ENCODE measurements around the gene AMH.

AMH gene

DNA sequence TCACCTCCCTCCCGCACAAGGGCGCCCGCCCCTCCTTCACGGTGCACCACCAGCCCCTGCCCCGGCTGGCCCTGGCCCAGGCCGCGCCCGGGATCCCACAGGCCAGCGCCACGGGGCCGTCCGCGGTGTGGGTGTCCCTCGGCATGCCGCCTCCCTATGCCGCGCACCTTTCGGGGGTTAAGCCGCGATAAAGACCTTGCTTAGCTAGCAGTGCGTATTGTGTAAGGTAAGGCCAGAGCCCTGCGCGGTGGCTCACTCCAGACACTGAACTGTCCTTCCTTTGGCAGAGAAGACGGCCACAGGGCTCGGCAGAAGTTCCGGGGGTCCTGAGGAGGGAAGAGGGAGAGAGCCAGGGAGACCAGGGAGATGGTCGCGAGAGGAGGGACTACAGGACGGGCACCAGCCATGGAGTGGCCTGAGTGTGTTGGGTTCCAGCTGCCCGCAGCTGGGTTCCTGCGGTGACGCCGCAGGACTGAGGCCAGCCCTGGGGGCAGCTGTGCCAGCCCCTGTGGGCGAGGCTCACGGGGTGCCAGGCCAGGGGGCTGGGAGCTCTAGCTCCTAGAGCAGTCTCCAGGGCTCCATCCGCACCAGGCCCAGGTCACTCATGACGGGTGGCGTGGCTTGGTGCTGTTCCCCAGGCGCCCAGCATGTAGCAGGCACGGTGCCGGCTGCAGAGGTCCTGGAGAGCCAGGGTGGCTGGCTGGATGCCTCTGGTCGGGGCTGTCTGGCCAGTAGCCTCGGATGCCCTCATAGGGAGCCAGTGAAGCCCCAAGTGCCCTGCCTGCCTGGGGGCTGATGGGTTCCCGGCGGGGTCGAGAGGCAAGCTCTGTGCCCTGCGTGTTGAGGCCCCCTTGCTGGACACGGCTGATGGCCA lies 20.7 kb upstream of the AMH start:
- DNase-seq = no peak
- no peak overlapping the region for H3K27ac ChIP-seq (ENCODE audit: insufficient read depth, low read length, poor library complexity, severe bottlenecking)
- H3K4me3 ChIP-seq (ENCODE audit: insufficient read depth, low read depth, low read length, poor library complexity, severe bottlenecking) = no peak overlapping the region
- H3K4me1 ChIP-seq (ENCODE audit: control insufficient read depth, insufficient read depth, low read length, poor library complexity, severe bottlenecking) = no peaks in the 10 kb centered on the region
- H3K36me3 ChIP-seq (ENCODE audit: control insufficient read depth, insufficient read depth, low read length) = peaks cover 63% of the 10 kb centered on the region
- no peaks in the 10 kb centered on the region for H3K27me3 ChIP-seq (replicated peaks; ENCODE audit: control insufficient read depth, insufficient read depth, low read length, poor library complexity, severe bottlenecking)
- no peaks in the 10 kb centered on the region for H3K9me3 ChIP-seq (ENCODE audit: control insufficient read depth, low read length)

DNA sequence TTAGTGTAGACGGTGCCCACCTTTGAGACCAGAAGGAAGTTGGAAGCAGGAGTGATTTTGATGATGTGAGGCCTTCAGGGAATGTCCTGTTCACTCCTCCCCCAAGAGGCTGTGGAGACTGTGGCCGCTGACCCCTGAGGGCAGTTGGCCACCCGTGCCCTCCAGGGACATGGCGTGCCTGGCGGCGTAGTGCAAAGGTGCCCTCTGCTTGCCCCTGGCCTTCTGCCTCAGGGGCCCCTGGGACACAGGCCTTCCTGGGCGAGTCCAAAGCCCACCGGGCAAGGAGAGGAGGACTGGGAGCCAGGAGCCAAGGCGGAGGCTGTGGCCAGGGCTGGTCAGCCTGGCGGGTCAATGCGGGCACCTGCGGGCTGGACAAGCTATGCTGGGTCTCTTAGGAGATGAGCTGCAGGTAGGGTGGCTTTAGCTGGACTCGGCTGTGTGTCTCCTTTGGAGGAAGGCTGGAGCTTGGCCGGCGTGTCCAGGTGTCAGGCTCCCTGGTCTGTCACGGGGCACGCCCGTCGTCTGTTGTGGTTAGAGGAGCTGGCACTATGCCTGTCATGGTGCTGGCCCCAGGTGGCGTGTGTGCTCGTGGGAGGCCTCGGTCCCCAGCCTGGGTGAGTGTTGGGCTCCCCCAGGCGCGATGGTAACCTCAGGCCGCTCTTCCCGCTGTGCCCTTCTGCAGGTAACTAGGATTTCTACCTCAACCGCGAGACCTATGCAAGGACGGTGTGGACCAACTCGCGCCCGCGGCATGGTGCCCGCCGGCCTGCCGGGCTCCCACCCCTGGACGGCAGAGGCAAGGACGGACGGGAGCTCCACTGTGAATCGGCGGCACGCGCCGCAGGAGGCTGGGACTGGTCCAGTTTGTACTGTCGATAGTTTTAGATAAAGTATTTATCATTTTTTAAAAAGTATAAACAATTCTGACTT lies 19.8 kb upstream of the AMH start:
- no peak overlapping the region for H3K27ac ChIP-seq (ENCODE audit: insufficient read depth, low read length, poor library complexity, severe bottlenecking)
- H3K36me3 ChIP-seq (ENCODE audit: control insufficient read depth, insufficient read depth, low read length) = peaks cover 65% of the 10 kb centered on the region
- no peak for DNase-seq
- H3K4me1 ChIP-seq (ENCODE audit: control insufficient read depth, insufficient read depth, low read length, poor library complexity, severe bottlenecking) = peaks cover 8% of the 10 kb centered on the region
- no peak overlapping the region for H3K4me3 ChIP-seq (ENCODE audit: insufficient read depth, low read depth, low read length, poor library complexity, severe bottlenecking)
- H3K9me3 ChIP-seq (ENCODE audit: control insufficient read depth, low read length) = no peaks in the 10 kb centered on the region
- H3K27me3 ChIP-seq (replicated peaks; ENCODE audit: control insufficient read depth, insufficient read depth, low read length, poor library complexity, severe bottlenecking) = no peaks in the 10 kb centered on the region

DNA sequence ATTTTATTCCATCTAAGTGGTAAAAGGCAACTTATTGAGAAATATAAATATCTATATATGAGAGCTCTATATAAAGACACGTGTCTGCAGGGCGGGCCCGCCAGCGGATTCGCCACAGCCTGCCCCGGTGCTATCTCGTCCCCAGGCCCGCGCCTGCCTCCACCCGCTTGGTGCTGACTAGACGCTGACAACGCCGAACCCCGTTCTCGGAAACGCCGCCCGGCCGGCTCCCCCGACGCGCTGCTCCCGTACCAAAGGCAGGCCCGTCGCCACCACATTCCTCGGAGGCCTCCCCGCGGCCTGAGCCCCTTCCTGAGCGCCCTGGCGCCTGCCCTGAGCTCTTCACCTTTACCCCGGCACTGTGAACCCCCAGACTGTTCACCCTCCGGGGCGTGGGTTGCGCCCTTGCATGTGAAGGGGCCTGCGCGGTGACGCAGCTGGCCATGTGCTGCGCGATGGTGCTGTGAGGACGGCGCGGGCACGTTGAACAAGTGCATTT lies 19.0 kb upstream of the AMH start:
- Histone ChIP-seq H3K4me3 (ENCODE audit: insufficient read depth, low read depth, low read length, poor library complexity, severe bottlenecking) (no peak overlapping the region), H3K27ac (ENCODE audit: insufficient read depth, low read length, poor library complexity, severe bottlenecking) (no peak overlapping the region)
- no peak for DNase-seq

GRCh38 chr19:2230807-2231533 lies 18.2 kb upstream of the AMH start:
- Histone ChIP-seq H3K27me3 (replicated peaks; ENCODE audit: control insufficient read depth, insufficient read depth, low read length, poor library complexity, severe bottlenecking) (no peaks in the 10 kb centered on the region), H3K9me3 (ENCODE audit: control insufficient read depth, low read length) (no peaks in the 10 kb centered on the region), H3K4me3 (ENCODE audit: insufficient read depth, low read depth, low read length, poor library complexity, severe bottlenecking) (no peak overlapping the region), H3K27ac (ENCODE audit: insufficient read depth, low read length, poor library complexity, severe bottlenecking) (no peak overlapping the region), H3K4me1 (ENCODE audit: control insufficient read depth, insufficient read depth, low read length, poor library complexity, severe bottlenecking) (peaks cover 16% of the 10 kb centered on the region), H3K36me3 (ENCODE audit: control insufficient read depth, insufficient read depth, low read length) (peaks cover 53% of the 10 kb centered on the region)
- no peak for DNase-seq

More for the DNA sequence above, 19.0 kb upstream of the AMH start:
- Histone ChIP-seq H3K9me3 (ENCODE audit: control insufficient read depth, low read length) (no peaks in the 10 kb centered on the region), H3K36me3 (ENCODE audit: control insufficient read depth, insufficient read depth, low read length) (peaks cover 61% of the 10 kb centered on the region), H3K4me1 (ENCODE audit: control insufficient read depth, insufficient read depth, low read length, poor library complexity, severe bottlenecking) (peaks cover 12% of the 10 kb centered on the region), H3K27me3 (replicated peaks; ENCODE audit: control insufficient read depth, insufficient read depth, low read length, poor library complexity, severe bottlenecking) (no peaks in the 10 kb centered on the region)

- Histone ChIP-seq H3K9me3 (ENCODE audit: control insufficient read depth, low read length) (no peaks in the 10 kb centered on the region), H3K36me3 (ENCODE audit: control insufficient read depth, insufficient read depth, low read length) (peaks cover 47% of the 10 kb centered on the region), H3K27me3 (replicated peaks; ENCODE audit: control insufficient read depth, insufficient read depth, low read length, poor library complexity, severe bottlenecking) (no peaks in the 10 kb centered on the region), H3K27ac (ENCODE audit: insufficient read depth, low read length, poor library complexity, severe bottlenecking) (no peak overlapping the region), H3K4me1 (ENCODE audit: control insufficient read depth, insufficient read depth, low read length, poor library complexity, severe bottlenecking) (peaks cover 16% of the 10 kb centered on the region), H3K4me3 (ENCODE audit: insufficient read depth, low read depth, low read length, poor library complexity, severe bottlenecking) (no peak overlapping the region)
- DNase-seq = no peak
Observed at GRCh38 chr19:2231621-2232221, 17.4 kb upstream of the AMH start.

GRCh38 chr19:2232286-2233151 lies 16.6 kb upstream of the AMH start:
- H3K27ac ChIP-seq (ENCODE audit: insufficient read depth, low read length, poor library complexity, severe bottlenecking) = no peak overlapping the region
- H3K36me3 ChIP-seq (ENCODE audit: control insufficient read depth, insufficient read depth, low read length) = peaks cover 47% of the 10 kb centered on the region
- DNase-seq = no peak
- no peak overlapping the region for H3K4me3 ChIP-seq (ENCODE audit: insufficient read depth, low read depth, low read length, poor library complexity, severe bottlenecking)
- no peaks in the 10 kb centered on the region for H3K9me3 ChIP-seq (ENCODE audit: control insufficient read depth, low read length)
- H3K27me3 ChIP-seq (replicated peaks; ENCODE audit: control insufficient read depth, insufficient read depth, low read length, poor library complexity, severe bottlenecking) = no peaks in the 10 kb centered on the region
- peaks cover 22% of the 10 kb centered on the region for H3K4me1 ChIP-seq (ENCODE audit: control insufficient read depth, insufficient read depth, low read length, poor library complexity, severe bottlenecking)

GRCh38 chr19:2233601-2234280 lies 15.4 kb upstream of the AMH start:
- H3K36me3 ChIP-seq (ENCODE audit: control insufficient read depth, insufficient read depth, low read length) = peaks cover 39% of the 10 kb centered on the region
- no peak overlapping the region for H3K4me3 ChIP-seq (ENCODE audit: insufficient read depth, low read depth, low read length, poor library complexity, severe bottlenecking)
- H3K4me1 ChIP-seq (ENCODE audit: control insufficient read depth, insufficient read depth, low read length, poor library complexity, severe bottlenecking) = peaks cover 33% of the 10 kb centered on the region
- no peaks in the 10 kb centered on the region for H3K9me3 ChIP-seq (ENCODE audit: control insufficient read depth, low read length)
- H3K27me3 ChIP-seq (replicated peaks; ENCODE audit: control insufficient read depth, insufficient read depth, low read length, poor library complexity, severe bottlenecking) = no peaks in the 10 kb centered on the region
- H3K27ac ChIP-seq (ENCODE audit: insufficient read depth, low read length, poor library complexity, severe bottlenecking) = no peak overlapping the region
- DNase-seq = no peak

DNA sequence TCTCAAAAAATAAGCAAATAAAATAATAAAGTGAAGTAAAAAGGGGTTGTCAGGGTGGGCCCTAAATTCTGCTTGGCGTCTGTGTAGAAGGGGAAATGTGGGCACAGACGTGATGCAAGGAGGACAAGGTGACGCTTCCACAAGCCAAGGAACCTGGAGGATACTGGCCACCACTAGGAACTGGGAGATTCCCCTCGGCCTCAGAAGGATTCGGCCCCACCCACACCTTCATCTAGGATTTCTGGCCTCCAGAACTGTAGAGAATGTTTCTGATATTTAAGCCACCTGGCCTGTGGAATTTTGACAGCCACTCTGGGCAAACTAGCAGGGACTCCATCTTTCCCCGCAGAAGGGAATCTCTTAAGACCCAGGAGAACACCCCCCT lies 14.1 kb upstream of the AMH start:
- Histone ChIP-seq H3K27ac (ENCODE audit: insufficient read depth, low read length, poor library complexity, severe bottlenecking) (peak overlapping the region; percentile 96), H3K4me1 (ENCODE audit: control insufficient read depth, insufficient read depth, low read length, poor library complexity, severe bottlenecking) (peaks cover 37% of the 10 kb centered on the region), H3K9me3 (ENCODE audit: control insufficient read depth, low read length) (no peaks in the 10 kb centered on the region), H3K4me3 (ENCODE audit: insufficient read depth, low read depth, low read length, poor library complexity, severe bottlenecking) (peak overlapping the region; percentile 77), H3K36me3 (ENCODE audit: control insufficient read depth, insufficient read depth, low read length) (peaks cover 29% of the 10 kb centered on the region), H3K27me3 (replicated peaks; ENCODE audit: control insufficient read depth, insufficient read depth, low read length, poor library complexity, severe bottlenecking) (no peaks in the 10 kb centered on the region)
- DNase-seq = no peak
